Transverse colon (tissue), 4 donors: ENCODE measurements around the gene CD96. TPM values are rescaled to one million over a fixed set of nuclear protein-coding genes. Genes with fewer than 3 reads are reported as not detected.

ENCODE experiments used
- DNase-seq: peaks from one replicate; pipeline ENCODE4 v3.0.0-alpha.2; 2019
- H3K27ac ChIP-seq, 4 donors: fragments of 200-600 bp; sonication (generic); 2 replicates each; pipeline ENCODE4 v1.5.1; 2016 to 2018; ENCODE audit warnings: inconsistent platforms in 4 of 4
- H3K27me3 ChIP-seq: fragments of 200-600 bp; sonication (generic); 2 replicates; pipeline ENCODE4 v1.5.1; 2017; ENCODE audit warnings: inconsistent platforms
- H3K36me3 ChIP-seq, 4 donors: fragments of 200-600 bp; sonication (generic); 2 replicates each; pipeline ENCODE4 v1.5.1; 2017 to 2019; ENCODE audit warnings: inconsistent platforms in 4 of 4
- H3K4me1 ChIP-seq, 4 donors: fragments of 200-600 bp; sonication (generic); 2 replicates each; pipeline ENCODE4 v1.5.1; 2017 to 2020; ENCODE audit warnings: inconsistent platforms in 4 of 4
- H3K4me3 ChIP-seq, 4 donors: fragments of 200-600 bp; sonication (generic); 1 replicate in 1 of 4; 2 replicates in 3 of 4; pipeline versions ENCODE4 v1.5.1 to v1.6.1; 2017 to 2019; ENCODE audit warnings: inconsistent platforms in 4 of 4
- H3K9me3 ChIP-seq, 2 donors: fragments of 200-600 bp; sonication (generic); 2 replicates each; pipeline ENCODE4 v1.5.1; 2017 to 2019; ENCODE audit warnings: inconsistent platforms in 2 of 2
- EP300 ChIP-seq: sonication (generic); formaldehyde crosslinking; IDR thresholded peaks from one replicate; pipeline ENCODE4 v1.6.1; 2017; ENCODE audit warnings: antibody characterized with exemption, low read depth
- POLR2A ChIP-seq: fragments of 450-650 bp; IDR thresholded peaks from one replicate; pipeline ENCODE4 v1.6.1; 2016; ENCODE audit warnings: antibody characterized with exemption, mild to moderate bottlenecking, moderate library complexity
- POLR2AphosphoS5 ChIP-seq, 3 donors: sonication (generic); formaldehyde crosslinking; IDR thresholded peaks; one replicate each; pipeline ENCODE4 v1.6.1; 2016; ENCODE audit warnings: antibody characterized with exemption in 3 of 3
- WGBS, 2 donors: methylation state at CpG; one replicate each; pipeline ENCODE4 v1.1.5; 2018; ENCODE audit warnings: low coverage in 1 of 2; 5-methylcytosine and 5-hydroxymethylcytosine counted together
- in situ Hi-C, 4 donors: fragments of 200-750 bp; cut with MboI; loops; one replicate each; pipeline versions ENCODE4 v1.15.0 to v1.15.1; 2017; ENCODE audit warnings: low sequenced_read_pairs in 3 of 4, low pct_ligation_motif_present in 1 of 4, low pct_unique_long_range_greater_than_20kb in 1 of 4
- intact Hi-C: fragments of 100-400 bp; cut with DNase I; formaldehyde crosslinking; loops from one replicate; pipeline ENCODE4 v1.15.1; 2023; ENCODE audit warnings: low total_unique reads
- total RNA-seq, 4 donors: library from RNA; depleted of rRNA; stranded (reverse); fragments of >200 nt; gene quantifications; one replicate each; pipeline ENCODE4 v1.1.0, GENCODE V29; 2016
- TF ChIP-seq, protein P1 (sequence below), 5 experiments: fragments of 200-600 bp in 3 of 5; fragments of 450-650 bp in 2 of 5; sonication (generic) in 3 of 5; IDR thresholded peaks; 1 replicate in 2 of 5; 2 replicates in 3 of 5; pipeline ENCODE4 v1.5.1; 2016 to 2017; ENCODE audit warnings: antibody characterized with exemption in 5 of 5, inconsistent platforms in 3 of 5, mild to moderate bottlenecking in 2 of 5, moderate library complexity in 1 of 5

Gene CD96
- total RNA-seq, 4 donors from 2014 or later, result 5.5 to 24.3 (median 13.0) TPM

DNA sequence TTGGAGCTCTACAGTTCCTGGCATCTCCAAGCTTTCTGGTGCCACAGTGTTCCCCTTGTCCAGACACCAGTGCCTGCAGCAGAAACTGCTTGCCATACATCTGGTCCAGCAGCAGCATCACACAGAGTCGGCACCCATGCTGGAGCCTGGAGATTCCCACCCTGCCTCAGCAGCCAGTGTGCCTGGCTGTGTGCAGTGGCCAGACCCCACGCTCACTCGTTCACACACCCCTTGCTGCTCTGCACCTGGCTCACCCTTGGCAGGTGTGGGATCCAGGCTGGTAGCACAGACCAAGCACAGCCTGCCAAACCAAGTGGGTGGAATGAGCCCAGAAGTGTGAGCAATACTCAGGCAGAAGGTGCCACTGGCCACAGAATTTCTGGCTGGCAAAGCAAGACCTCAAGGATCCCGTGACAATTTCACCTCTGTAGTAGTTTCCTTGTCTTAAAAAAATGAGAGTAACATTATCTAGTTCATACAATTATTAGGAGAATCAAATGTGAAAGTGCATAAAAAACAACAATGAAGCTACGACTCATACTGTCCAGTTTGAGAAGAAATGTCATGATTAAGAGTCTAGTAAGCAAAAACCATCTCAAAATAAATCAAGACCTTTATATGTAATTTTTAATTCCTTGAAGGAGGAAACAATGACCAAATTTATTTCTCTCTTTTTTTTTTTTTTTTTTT is 76.1 kb downstream of the CD96 start:
- Histone ChIP-seq H3K36me3 (no peaks in the 10 kb centered on the region), H3K27ac (no peak overlapping the region), H3K9me3 (no peaks in the 10 kb centered on the region), H3K27me3 (no peaks in the 10 kb centered on the region), H3K4me3 (no peak overlapping the region), H3K4me1 (no peaks in the 10 kb centered on the region)
- TF ChIP-seq POLR2A, result no peak
- TF ChIP-seq, protein P1, sequence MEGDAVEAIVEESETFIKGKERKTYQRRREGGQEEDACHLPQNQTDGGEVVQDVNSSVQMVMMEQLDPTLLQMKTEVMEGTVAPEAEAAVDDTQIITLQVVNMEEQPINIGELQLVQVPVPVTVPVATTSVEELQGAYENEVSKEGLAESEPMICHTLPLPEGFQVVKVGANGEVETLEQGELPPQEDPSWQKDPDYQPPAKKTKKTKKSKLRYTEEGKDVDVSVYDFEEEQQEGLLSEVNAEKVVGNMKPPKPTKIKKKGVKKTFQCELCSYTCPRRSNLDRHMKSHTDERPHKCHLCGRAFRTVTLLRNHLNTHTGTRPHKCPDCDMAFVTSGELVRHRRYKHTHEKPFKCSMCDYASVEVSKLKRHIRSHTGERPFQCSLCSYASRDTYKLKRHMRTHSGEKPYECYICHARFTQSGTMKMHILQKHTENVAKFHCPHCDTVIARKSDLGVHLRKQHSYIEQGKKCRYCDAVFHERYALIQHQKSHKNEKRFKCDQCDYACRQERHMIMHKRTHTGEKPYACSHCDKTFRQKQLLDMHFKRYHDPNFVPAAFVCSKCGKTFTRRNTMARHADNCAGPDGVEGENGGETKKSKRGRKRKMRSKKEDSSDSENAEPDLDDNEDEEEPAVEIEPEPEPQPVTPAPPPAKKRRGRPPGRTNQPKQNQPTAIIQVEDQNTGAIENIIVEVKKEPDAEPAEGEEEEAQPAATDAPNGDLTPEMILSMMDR (IDR thresholded peaks at IDR 0.05), result no peak
- no peak for TF ChIP-seq POLR2AphosphoS5 (IDR thresholded peaks at IDR 0.05)
- no peak for TF ChIP-seq EP300
- WGBS, 2 donors, result 89 to 100% methylated on average over 1 to 5 of the region's 5 CpGs
- intact Hi-C loops, result no loop called here
- in situ Hi-C loops, result no loop called here
- no peak for DNase-seq

DNA sequence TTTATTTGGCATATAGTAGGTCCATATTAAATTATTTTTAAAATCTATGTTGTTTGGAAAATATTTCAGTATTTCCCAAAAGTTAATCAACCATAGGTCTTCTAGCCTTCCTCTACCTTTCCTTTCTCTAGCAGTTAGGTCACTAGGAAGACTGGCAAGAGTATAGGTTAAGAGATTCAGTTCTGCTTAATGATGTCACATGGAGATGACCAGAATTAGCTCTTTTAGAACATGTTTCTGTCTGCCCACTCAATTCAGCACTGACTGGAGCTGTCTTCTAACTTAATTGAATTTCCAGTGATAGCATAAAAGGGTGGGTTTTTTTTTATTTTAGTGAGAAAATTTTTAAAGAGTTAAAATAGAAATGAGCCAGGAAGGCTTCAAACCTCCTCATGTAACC is 76.9 kb downstream of the CD96 start:
- in situ Hi-C loops (no loop called here), intact Hi-C loops (no loop called here)
- TF ChIP-seq EP300 (no peak), POLR2A (no peak), POLR2AphosphoS5 (IDR thresholded peaks at IDR 0.05) (no peak)
- TF ChIP-seq, protein P1 (IDR thresholded peaks at IDR 0.05), result no peak

DNA sequence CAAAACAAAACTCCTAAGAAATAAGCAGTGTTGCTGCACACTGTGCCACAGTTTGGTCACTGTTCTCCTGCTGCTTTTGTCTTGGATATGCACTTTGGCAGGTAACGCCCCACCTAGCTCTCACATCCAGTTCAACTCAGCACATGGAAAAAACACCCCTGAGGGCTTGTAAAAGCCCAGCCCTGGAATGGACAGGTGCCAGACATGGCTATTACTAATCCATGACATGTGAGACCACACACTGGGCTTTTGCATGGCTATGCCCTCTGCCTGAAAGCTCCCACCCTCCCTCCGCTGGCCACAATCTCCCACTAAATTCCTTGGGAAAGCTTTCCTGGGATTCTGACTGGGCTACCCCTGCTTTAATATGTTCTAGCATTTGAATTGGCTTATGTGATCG is 77.8 kb downstream of the CD96 start:
- intact Hi-C loops (no loop called here), in situ Hi-C loops (no loop called here)
- no peak overlapping the region for H3K4me3 ChIP-seq
- no peaks in the 10 kb centered on the region for H3K9me3 ChIP-seq
- WGBS, 2 donors, result 80% methylated on average over 3 of the region's 3 CpGs; no CpG with 5 or more reads in 1 of the 2 donors
- H3K27me3 ChIP-seq, result no peaks in the 10 kb centered on the region
- no peak for DNase-seq
- TF ChIP-seq POLR2A (no peak), EP300 (no peak), POLR2AphosphoS5 (IDR thresholded peaks at IDR 0.05) (no peak)
- TF ChIP-seq, protein P1 (IDR thresholded peaks at IDR 0.05), result no peak
- no peaks in the 10 kb centered on the region for H3K4me1 ChIP-seq
- H3K27ac ChIP-seq, result no peak overlapping the region
- no peaks in the 10 kb centered on the region for H3K36me3 ChIP-seq

More for the DNA sequence above, 76.9 kb downstream of the CD96 start:
- H3K4me3 ChIP-seq, result no peak overlapping the region
- no peaks in the 10 kb centered on the region for H3K36me3 ChIP-seq
- H3K27ac ChIP-seq, result no peak overlapping the region
- H3K4me1 ChIP-seq, result no peaks in the 10 kb centered on the region
- no peaks in the 10 kb centered on the region for H3K9me3 ChIP-seq
- H3K27me3 ChIP-seq, result no peaks in the 10 kb centered on the region
- DNase-seq, result no peak

DNA sequence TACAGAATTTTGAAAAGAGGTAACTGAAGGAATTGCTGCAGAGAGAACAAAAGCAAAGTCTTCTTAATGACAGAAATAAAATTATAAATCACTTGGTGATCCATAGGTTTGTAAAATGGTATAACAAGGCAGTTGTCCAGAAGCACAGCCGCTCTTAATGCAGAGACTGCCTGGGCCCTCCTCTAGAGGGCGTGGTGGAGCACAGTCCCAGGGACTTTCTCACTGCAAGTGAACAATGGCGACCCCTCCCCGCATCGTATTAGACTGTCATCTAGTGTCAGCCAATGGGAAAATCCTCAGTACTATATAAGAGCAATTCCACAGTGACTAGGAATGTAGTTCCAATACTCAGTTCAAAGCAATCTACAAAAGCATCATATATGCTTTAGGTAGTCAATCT is 79.5 kb downstream of the CD96 start:
- Histone ChIP-seq H3K9me3 (no peaks in the 10 kb centered on the region), H3K4me1 (no peaks in the 10 kb centered on the region), H3K36me3 (no peaks in the 10 kb centered on the region), H3K27ac (no peak overlapping the region), H3K4me3 (no peak overlapping the region), H3K27me3 (no peaks in the 10 kb centered on the region)
- intact Hi-C loops (no loop called here), in situ Hi-C loops (no loop called here)
- DNase-seq, result no peak
- 62 to 69% methylated on average over 5 of the region's 5 CpGs for WGBS, 2 donors
- TF ChIP-seq POLR2A (no peak), EP300 (no peak), POLR2AphosphoS5 (IDR thresholded peaks at IDR 0.05) (no peak)
- TF ChIP-seq, protein P1 (IDR thresholded peaks at IDR 0.05), result no peak
